ENCODE data around the gene TXNRD3. TPM values are rescaled to one million over a fixed set of nuclear protein-coding genes. Genes with fewer than 3 reads are reported as not detected.

TXNRD3 gene
- total RNA-seq, 6 donors from 2014 or later = 7.6 to 14.4 (median 12.4) TPM

GRCh38 chr3:126656371-126657134 lies 1.6 kb upstream of the TXNRD3 start:
- H3K27ac ChIP-seq = no peak overlapping the region
- DNase-seq (no peak), ATAC-seq (ENCODE audit: low FRiP score in 2 of 2) (no peak)
- H3K4me1 ChIP-seq = peaks cover 0 to 20% (median 3%) of the 10 kb centered on the region in 4 donors
- no peaks in the 10 kb centered on the region for H3K27me3 ChIP-seq
- no peak overlapping the region for H3K4me3 ChIP-seq
- TF ChIP-seq POLR2AphosphoS5 (IDR thresholded peaks at IDR 0.05) = no peak
- no peak for TF ChIP-seq CTCF (IDR thresholded peaks at IDR 0.05)
- TF ChIP-seq POLR2A (IDR thresholded peaks at IDR 0.05) = no peak
- no peak for TF ChIP-seq EP300 (IDR thresholded peaks at IDR 0.05)
- H3K36me3 ChIP-seq = no peaks in the 10 kb centered on the region
- H3K9me3 ChIP-seq = no peaks in the 10 kb centered on the region
- 68 to 77% methylated on average over 7 to 8 of the region's 8 CpGs for WGBS, 2 donors

GRCh38 chr3:126655887-126656286 lies 963 bp upstream of the TXNRD3 start:
- WGBS, 2 donors = 92% methylated on average over 9 to 11 of the region's 11 CpGs
- no peak for TF ChIP-seq POLR2AphosphoS5 (IDR thresholded peaks at IDR 0.05)
- no peak for TF ChIP-seq EP300 (IDR thresholded peaks at IDR 0.05)
- no peak for TF ChIP-seq CTCF (IDR thresholded peaks at IDR 0.05)
- TF ChIP-seq POLR2A (IDR thresholded peaks at IDR 0.05) = no peak
- Histone ChIP-seq H3K9me3 (no peaks in the 10 kb centered on the region), H3K4me1 (peaks cover 0 to 20% (median 3%) of the 10 kb centered on the region in 4 donors), H3K27me3 (no peaks in the 10 kb centered on the region), H3K4me3 (no peak overlapping the region), H3K27ac (no peak overlapping the region), H3K36me3 (no peaks in the 10 kb centered on the region)
- no peak for DNase-seq
- ATAC-seq (ENCODE audit: low FRiP score in 2 of 2) = no peak

GRCh38 chr3:126649556-126650092 lies 5.3 kb downstream of the TXNRD3 start:
- TF ChIP-seq POLR2A (IDR thresholded peaks at IDR 0.05) (no peak), EP300 (IDR thresholded peaks at IDR 0.05) (no peak), CTCF (IDR thresholded peaks at IDR 0.05) (no peak), POLR2AphosphoS5 (IDR thresholded peaks at IDR 0.05) (no peak)
- Histone ChIP-seq H3K4me1 (peaks cover 0 to 20% (median 2%) of the 10 kb centered on the region in 4 donors), H3K36me3 (no peaks in the 10 kb centered on the region), H3K27me3 (no peaks in the 10 kb centered on the region), H3K27ac (no peak overlapping the region), H3K9me3 (no peaks in the 10 kb centered on the region), H3K4me3 (no peak overlapping the region)
- WGBS, 2 donors = 73 to 80% methylated on average over 2 of the region's 2 CpGs
- DNase-seq (no peak), ATAC-seq (ENCODE audit: low FRiP score in 2 of 2) (no peak)

GRCh38 chr3:126646674-126647073 lies 8.2 kb downstream of the TXNRD3 start:
- TF ChIP-seq EP300 (IDR thresholded peaks at IDR 0.05) (no peak), CTCF (IDR thresholded peaks at IDR 0.05) (no peak), POLR2AphosphoS5 (IDR thresholded peaks at IDR 0.05) (no peak), POLR2A (IDR thresholded peaks at IDR 0.05) (no peak)
- Histone ChIP-seq H3K4me3 (no peak overlapping the region), H3K27me3 (no peaks in the 10 kb centered on the region), H3K9me3 (no peaks in the 10 kb centered on the region), H3K27ac (no peak overlapping the region), H3K4me1 (peaks cover 0 to 7% (median 0%) of the 10 kb centered on the region in 4 donors), H3K36me3 (peaks cover 0 to 15% (median 1%) of the 10 kb centered on the region in 4 donors)
- DNase-seq (no peak), ATAC-seq (ENCODE audit: low FRiP score in 2 of 2) (no peak)
- WGBS, 2 donors = 45 to 52% methylated on average over 1 of the region's 1 CpG

Measured in upper lobe of left lung (tissue), 6 donors.